Posterior cingulate gyrus (tissue), 11 donors: ENCODE results near the gene PGLYRP3.

ENCODE experiments used
- DNase-seq, 10 donors: peaks; one replicate each; pipeline versions ENCODE4 v3.0.0 to v3.0.0-alpha.2; 2020 to 2021; ENCODE audit warnings: mixed read lengths in 3 of 10
- intact Hi-C: fragments of 100-400 bp; cut with DNase I; formaldehyde crosslinking; loops from one replicate; pipeline ENCODE4 v1.15.1; 2023

PGLYRP3 gene

DNA sequence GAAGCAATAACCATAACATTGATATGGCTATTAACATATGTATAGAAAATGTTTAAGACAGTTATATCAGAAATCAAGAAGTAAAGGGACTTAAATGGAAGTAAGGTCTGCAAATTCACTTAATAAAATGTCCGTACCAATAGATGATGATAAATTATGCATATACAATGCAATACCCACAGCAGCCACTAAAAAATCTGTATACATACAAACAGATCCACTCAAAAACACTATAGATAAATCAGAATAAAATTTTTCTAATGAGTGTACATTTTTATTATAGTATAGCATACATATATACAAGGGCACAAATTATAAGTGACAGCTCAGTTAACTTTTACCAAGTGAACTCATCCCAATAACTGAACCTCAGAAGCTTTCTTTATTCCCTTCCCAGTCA lies 47.3 kb downstream of the PGLYRP3 start:
- DNase-seq, result no peak
- intact Hi-C loops, result no loop called here

- no peak for DNase-seq
- intact Hi-C loops, result no loop called here
Measured at GRCh38 chr1:153262462-153263157, 50.1 kb downstream of the PGLYRP3 start.

GRCh38 chr1:153262070-153262366 lies 50.7 kb downstream of the PGLYRP3 start:
- DNase-seq, result no peak
- intact Hi-C loops, result no loop called here

DNA sequence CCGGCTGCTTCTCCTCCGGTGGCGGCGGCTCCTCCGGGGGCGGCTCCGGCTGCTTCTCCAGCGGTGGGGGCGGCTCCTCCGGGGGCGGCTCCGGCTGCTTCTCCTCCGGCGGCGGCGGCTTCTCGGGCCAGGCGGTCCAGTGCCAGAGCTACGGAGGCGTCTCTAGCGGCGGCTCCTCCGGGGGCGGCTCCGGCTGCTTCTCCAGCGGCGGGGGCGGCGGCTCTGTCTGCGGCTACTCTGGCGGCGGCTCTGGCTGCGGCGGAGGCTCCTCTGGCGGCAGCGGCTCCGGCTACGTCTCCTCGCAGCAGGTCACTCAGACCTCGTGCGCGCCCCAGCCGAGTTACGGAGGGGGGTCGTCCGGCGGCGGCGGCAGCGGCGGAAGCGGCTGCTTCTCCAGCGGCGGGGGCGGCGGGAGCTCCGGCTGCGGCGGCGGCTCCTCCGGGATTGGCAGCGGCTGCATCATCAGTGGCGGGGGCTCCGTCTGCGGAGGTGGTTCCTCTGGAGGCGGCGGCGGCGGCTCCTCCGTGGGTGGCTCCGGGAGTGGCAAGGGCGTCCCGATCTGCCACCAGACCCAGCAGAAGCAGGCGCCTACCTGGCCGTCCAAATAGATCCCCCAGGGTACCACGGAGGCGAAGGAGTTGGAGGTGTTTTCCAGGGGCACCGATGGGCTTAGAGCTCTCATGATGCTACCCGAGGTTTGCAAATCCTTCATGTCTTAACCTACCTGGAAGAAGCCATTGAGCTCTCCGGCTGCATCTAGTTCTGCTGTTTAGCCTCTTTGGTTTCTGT lies 51.3 kb downstream of the PGLYRP3 start:
- intact Hi-C loops, result no loop called here
- peak in 9 of 10 donors; percentile 30 to 92 (median 44) for DNase-seq

DNA sequence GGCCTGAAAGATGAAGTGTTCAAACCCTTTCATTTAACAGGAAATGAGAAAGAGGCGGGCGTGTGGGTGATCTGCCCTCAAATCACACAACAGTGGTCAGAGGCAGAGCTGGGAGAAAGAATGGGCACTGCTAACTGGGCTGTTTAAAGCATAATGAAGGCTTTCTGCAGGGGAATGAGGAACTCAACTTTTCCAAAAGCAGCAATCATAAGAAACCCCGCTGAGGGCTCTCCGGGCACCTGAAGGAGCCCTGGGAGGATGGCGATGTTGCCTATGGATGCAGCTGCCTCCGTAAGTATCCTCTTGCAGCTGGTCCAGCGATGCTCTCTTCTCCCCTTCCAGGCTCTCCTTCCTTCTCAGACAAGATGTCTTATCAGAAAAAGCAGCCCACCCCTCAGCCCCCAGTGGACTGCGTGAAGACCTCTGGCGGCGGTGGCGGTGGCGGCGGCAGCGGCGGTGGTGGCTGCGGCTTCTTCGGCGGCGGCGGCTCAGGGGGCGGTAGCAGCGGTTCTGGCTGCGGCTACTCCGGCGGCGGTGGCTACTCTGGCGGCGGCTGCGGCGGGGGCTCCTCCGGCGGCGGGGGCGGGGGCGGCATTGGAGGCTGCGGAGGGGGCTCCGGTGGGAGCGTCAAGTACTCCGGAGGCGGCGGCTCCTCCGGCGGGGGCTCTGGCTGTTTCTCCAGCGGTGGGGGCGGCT lies 52.0 kb downstream of the PGLYRP3 start:
- intact Hi-C loops, result no loop called here
- DNase-seq, result peak in 4 of 10 donors; percentile 11 to 36 (median 20)

GRCh38 chr1:153259387-153259786 lies 53.4 kb downstream of the PGLYRP3 start, which contains the start of gene LORICRIN:
Gene LORICRIN (plus strand): TSS chr1:153259687. CDS start chr1:153260950, 1,263 bp downstream.
- intact Hi-C loops, result no loop called here
- DNase-seq, result no peak

DNA sequence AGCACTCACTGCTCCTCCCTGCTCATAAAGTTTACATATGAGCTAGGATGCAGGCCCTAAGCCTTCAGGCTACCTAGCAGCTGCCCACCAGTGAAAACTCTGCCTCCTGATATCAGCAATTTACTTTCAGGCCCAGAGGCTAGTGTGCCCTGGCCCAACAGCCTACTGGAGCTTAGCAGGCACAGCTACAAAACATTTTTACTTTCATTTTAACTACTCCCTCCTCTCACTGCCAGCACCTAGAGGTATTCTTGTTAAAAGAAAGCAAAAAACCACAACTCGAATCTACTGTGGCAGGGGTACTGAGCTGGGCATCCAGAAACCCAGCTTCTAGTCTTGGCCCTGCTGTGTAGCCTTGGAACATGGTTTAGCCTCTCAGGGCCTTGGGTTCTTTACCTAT lies 59.1 kb downstream of the PGLYRP3 start:
- no peak for DNase-seq
- intact Hi-C loops, result no loop called here

DNA sequence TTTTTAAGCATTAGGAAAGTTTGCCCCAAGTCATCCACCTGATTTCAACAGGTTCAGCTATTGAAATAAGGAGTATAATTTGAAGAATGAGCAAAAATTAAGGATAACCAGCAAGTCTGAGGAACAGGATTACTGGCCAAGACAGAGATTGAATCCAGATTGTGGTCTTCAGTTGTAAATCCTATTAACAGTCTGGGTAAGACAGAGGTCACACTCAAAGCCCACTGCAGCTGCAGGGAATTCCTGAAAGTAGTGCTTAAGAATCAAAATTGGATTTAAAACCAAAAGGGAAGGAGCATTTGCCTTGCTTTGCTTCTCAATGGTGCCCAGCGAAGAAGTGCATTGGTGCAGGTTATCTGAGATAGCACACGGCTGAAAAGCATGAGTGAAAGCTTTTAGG lies 59.7 kb downstream of the PGLYRP3 start:
- no peak for DNase-seq

GRCh38 chr1:153251988-153252387 lies 60.8 kb downstream of the PGLYRP3 start:
- intact Hi-C loops, result no loop called here
- DNase-seq, result no peak

More for the DNA sequence above, 59.7 kb downstream of the PGLYRP3 start:
- intact Hi-C loops, result no loop called here

GRCh38 chr1:153251562-153251961 lies 61.2 kb downstream of the PGLYRP3 start:
- intact Hi-C loops, result no loop called here
- DNase-seq, result no peak

DNA sequence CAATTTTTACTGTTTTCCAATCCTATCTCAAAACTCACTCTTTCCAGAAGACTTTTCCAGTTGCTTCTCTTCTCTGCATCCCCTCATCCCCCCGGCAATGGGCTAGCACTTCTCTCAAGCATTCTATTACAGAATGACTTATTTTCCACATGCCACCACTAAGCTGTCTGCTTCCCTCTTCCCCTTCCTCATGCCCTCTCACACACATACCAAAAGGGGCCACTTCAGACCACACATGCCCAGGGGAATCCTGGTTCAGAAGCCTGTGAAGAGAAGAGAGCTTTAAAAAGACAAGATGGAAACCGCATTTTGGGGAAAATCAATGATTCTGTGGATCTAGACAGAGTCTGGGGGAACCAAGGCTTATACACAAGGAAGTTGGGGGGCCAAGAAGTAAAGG lies 61.7 kb downstream of the PGLYRP3 start:
- DNase-seq, result no peak
- intact Hi-C loops, result no loop called here

DNA sequence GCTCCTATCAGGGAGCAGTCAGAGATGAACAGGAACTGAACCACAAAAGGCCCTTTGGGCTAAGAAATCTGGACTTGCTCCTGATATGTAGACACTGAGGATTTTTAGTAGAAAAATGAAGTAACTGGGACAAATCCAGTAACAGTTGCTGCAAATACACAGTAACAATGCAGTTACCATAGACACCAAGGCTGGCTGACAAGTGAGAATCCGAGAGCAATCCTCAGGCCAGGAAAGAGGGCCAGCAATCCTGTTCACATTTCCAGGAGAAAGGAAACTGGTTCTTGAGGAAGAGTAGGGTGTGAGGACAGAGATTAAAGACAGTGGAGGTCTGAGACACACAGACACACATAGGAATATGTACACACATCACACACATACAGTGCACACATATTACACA lies 62.6 kb downstream of the PGLYRP3 start:
- peak in 1 of 10 donors; percentile 83 for DNase-seq
- intact Hi-C loops, result no loop called here

GRCh38 chr1:153248176-153248879 lies 64.4 kb downstream of the PGLYRP3 start:
- no peak for DNase-seq
- intact Hi-C loops, result no loop called here
